Measurements from ENCODE around the gene PIRT.
A peak's percentile ranks its signal among the peaks of the same experiment; 100 is the strongest.

The PIRT gene

GRCh38 chr17:10821054-10821453 lies 16.8 kb downstream of the PIRT start:
- no peak overlapping the region for H3K27ac ChIP-seq (ENCODE audit: low read length)

GRCh38 chr17:10815319-10815718 lies 22.6 kb downstream of the PIRT start:
- Histone ChIP-seq H3K27ac (ENCODE audit: low read length) (no peak overlapping the region), H3K4me3 (ENCODE audit: low read depth in 1 of 2, low read length in 2 of 2) (no peak overlapping the region), H3K36me3 (ENCODE audit: control insufficient read depth in 1 of 2, insufficient read depth in 2 of 2, low read length in 2 of 2) (no peaks in the 10 kb centered on the region), H3K9me3 (ENCODE audit: control insufficient read depth in 1 of 2, low read length in 2 of 2) (no peaks in the 10 kb centered on the region), H3K4me1 (ENCODE audit: control insufficient read depth in 1 of 2, insufficient read depth in 2 of 2, low read length in 2 of 2) (no peaks in the 10 kb centered on the region), H3K27me3 (ENCODE audit: low read depth, low read length) (no peaks in the 10 kb centered on the region)

More at GRCh38 chr17:10821054-10821453, 16.8 kb downstream of the PIRT start:
- no peaks in the 10 kb centered on the region for H3K27me3 ChIP-seq (ENCODE audit: low read depth, low read length)
- no peak overlapping the region for H3K4me3 ChIP-seq (ENCODE audit: low read depth in 1 of 2, low read length in 2 of 2)
- no peaks in the 10 kb centered on the region for H3K9me3 ChIP-seq (ENCODE audit: control insufficient read depth in 1 of 2, low read length in 2 of 2)
- H3K4me1 ChIP-seq (ENCODE audit: control insufficient read depth in 1 of 2, insufficient read depth in 2 of 2, low read length in 2 of 2): no peaks in the 10 kb centered on the region
- H3K36me3 ChIP-seq (ENCODE audit: control insufficient read depth in 1 of 2, insufficient read depth in 2 of 2, low read length in 2 of 2): no peaks in the 10 kb centered on the region

DNA sequence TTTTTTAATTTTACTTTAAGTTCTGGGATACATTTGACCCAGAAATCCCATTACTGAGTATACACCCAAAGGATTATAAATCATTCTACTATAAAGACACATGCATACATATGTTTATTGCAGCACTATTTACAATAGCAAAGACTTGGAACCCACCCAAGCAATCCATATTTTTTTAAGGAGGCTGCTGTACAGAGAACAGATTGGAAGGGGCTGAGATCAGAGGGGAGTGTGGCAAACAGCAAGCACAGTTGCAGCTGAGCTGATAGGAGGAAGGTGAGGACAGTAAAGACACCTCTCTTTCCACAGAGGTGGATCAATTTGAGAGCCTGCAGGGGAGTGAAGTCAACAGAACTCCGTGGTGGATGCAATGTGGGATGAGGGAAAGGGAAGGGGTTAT lies 23.8 kb downstream of the PIRT start:
- no peaks in the 10 kb centered on the region for H3K36me3 ChIP-seq (ENCODE audit: control insufficient read depth in 1 of 2, insufficient read depth in 2 of 2, low read length in 2 of 2)
- H3K27me3 ChIP-seq (ENCODE audit: low read depth, low read length): no peaks in the 10 kb centered on the region
- H3K4me1 ChIP-seq (ENCODE audit: control insufficient read depth in 1 of 2, insufficient read depth in 2 of 2, low read length in 2 of 2): no peaks in the 10 kb centered on the region
- H3K4me3 ChIP-seq (ENCODE audit: low read depth in 1 of 2, low read length in 2 of 2): no peak overlapping the region
- no peaks in the 10 kb centered on the region for H3K9me3 ChIP-seq (ENCODE audit: control insufficient read depth in 1 of 2, low read length in 2 of 2)
- H3K27ac ChIP-seq (ENCODE audit: low read length): no peak overlapping the region

- Histone ChIP-seq H3K36me3 (ENCODE audit: control insufficient read depth in 1 of 2, insufficient read depth in 2 of 2, low read length in 2 of 2) (no peaks in the 10 kb centered on the region), H3K4me3 (ENCODE audit: low read depth in 1 of 2, low read length in 2 of 2) (no peak overlapping the region), H3K4me1 (ENCODE audit: control insufficient read depth in 1 of 2, insufficient read depth in 2 of 2, low read length in 2 of 2) (no peaks in the 10 kb centered on the region), H3K9me3 (ENCODE audit: control insufficient read depth in 1 of 2, low read length in 2 of 2) (no peaks in the 10 kb centered on the region), H3K27ac (ENCODE audit: low read length) (no peak overlapping the region), H3K27me3 (ENCODE audit: low read depth, low read length) (no peaks in the 10 kb centered on the region)
Measured at GRCh38 chr17:10812674-10813073, 25.2 kb downstream of the PIRT start.

DNA sequence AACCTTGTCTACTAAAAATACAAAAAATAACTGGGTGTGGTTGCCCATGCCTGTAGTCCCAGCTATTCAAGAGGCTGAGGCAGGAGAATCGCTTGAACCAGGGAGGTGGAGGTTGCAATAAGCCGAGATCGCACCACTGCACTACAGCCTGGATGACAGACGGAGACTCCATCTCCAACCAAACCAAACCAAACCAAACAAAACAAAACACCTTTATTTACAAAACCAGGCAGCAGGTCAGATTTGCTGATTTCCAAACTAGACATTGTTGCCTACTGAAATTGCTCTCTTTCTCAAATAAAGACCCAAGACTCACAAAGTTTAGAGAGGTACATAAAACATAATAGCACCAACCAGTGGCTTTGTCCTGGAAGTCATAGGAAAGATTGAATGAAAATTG lies 28.3 kb downstream of the PIRT start:
- Histone ChIP-seq H3K4me1 (ENCODE audit: control insufficient read depth in 1 of 2, insufficient read depth in 2 of 2, low read length in 2 of 2) (no peaks in the 10 kb centered on the region), H3K27me3 (ENCODE audit: low read depth, low read length) (no peaks in the 10 kb centered on the region), H3K9me3 (ENCODE audit: control insufficient read depth in 1 of 2, low read length in 2 of 2) (no peaks in the 10 kb centered on the region)

GRCh38 chr17:10807704-10808128 lies 30.2 kb downstream of the PIRT start:
- Histone ChIP-seq H3K36me3 (ENCODE audit: control insufficient read depth in 1 of 2, insufficient read depth in 2 of 2, low read length in 2 of 2) (no peaks in the 10 kb centered on the region), H3K27me3 (ENCODE audit: low read depth, low read length) (no peaks in the 10 kb centered on the region), H3K27ac (ENCODE audit: low read length) (no peak overlapping the region), H3K9me3 (ENCODE audit: control insufficient read depth in 1 of 2, low read length in 2 of 2) (no peaks in the 10 kb centered on the region), H3K4me1 (ENCODE audit: control insufficient read depth in 1 of 2, insufficient read depth in 2 of 2, low read length in 2 of 2) (no peaks in the 10 kb centered on the region), H3K4me3 (ENCODE audit: low read depth in 1 of 2, low read length in 2 of 2) (no peak overlapping the region)

More for the DNA sequence above, 28.3 kb downstream of the PIRT start:
- H3K4me3 ChIP-seq (ENCODE audit: low read depth in 1 of 2, low read length in 2 of 2): no peak overlapping the region
- no peaks in the 10 kb centered on the region for H3K36me3 ChIP-seq (ENCODE audit: control insufficient read depth in 1 of 2, insufficient read depth in 2 of 2, low read length in 2 of 2)
- H3K27ac ChIP-seq (ENCODE audit: low read length): no peak overlapping the region

- H3K36me3 ChIP-seq (ENCODE audit: control insufficient read depth in 1 of 2, insufficient read depth in 2 of 2, low read length in 2 of 2): no peaks in the 10 kb centered on the region
- H3K4me1 ChIP-seq (ENCODE audit: control insufficient read depth in 1 of 2, insufficient read depth in 2 of 2, low read length in 2 of 2): no peaks in the 10 kb centered on the region
- H3K9me3 ChIP-seq (ENCODE audit: control insufficient read depth in 1 of 2, low read length in 2 of 2): no peaks in the 10 kb centered on the region
- H3K4me3 ChIP-seq (ENCODE audit: low read depth in 1 of 2, low read length in 2 of 2): no peak overlapping the region
- H3K27me3 ChIP-seq (ENCODE audit: low read depth, low read length): no peaks in the 10 kb centered on the region
- no peak overlapping the region for H3K27ac ChIP-seq (ENCODE audit: low read length)
Measured at GRCh38 chr17:10806545-10807262, 31.2 kb downstream of the PIRT start.

DNA sequence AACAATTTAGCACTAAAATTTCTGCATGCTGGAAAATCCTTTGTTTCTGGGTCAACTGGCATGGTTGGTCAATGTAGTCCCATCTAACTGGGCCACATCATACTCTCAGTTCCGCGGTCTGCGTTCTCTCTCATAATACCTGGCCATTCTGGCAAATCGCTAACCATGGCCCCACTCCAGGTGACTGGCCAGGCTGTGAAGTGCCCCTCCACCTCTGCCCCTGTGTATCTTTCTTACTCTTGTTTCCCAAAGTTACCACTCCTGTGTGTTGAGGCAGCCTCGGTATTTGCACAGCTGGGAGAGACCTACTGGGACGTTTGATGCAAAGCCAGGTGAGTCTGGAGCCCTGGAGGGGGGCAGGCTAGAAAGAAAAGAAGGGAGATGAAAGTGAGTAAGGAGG lies 32.0 kb downstream of the PIRT start:
- Histone ChIP-seq H3K36me3 (ENCODE audit: control insufficient read depth in 1 of 2, insufficient read depth in 2 of 2, low read length in 2 of 2) (no peaks in the 10 kb centered on the region), H3K9me3 (ENCODE audit: control insufficient read depth in 1 of 2, low read length in 2 of 2) (no peaks in the 10 kb centered on the region), H3K27me3 (ENCODE audit: low read depth, low read length) (no peaks in the 10 kb centered on the region), H3K27ac (ENCODE audit: low read length) (no peak overlapping the region), H3K4me3 (ENCODE audit: low read depth in 1 of 2, low read length in 2 of 2) (no peak overlapping the region), H3K4me1 (ENCODE audit: control insufficient read depth in 1 of 2, insufficient read depth in 2 of 2, low read length in 2 of 2) (no peaks in the 10 kb centered on the region)

DNA sequence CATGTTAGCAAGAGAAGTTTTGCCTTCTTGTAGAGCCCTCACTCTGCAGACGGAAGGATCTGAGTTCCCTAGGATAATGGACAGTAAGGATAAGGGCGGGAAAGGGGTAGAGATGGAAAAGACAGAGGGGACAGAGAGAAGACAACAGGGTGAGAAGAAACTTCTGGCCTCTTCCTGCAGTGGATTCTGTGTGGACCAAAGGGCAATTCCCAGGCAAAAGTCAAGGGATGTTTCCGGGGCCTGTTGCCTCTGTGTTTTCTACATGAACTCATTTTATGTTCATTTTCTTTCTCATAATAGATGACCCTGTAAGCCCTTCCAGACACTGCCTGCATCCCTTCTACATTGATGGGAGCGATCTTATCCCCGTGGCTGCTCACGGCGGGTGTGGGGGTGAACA lies 33.3 kb downstream of the PIRT start:
- Histone ChIP-seq H3K36me3 (ENCODE audit: control insufficient read depth in 1 of 2, insufficient read depth in 2 of 2, low read length in 2 of 2) (no peaks in the 10 kb centered on the region), H3K4me1 (ENCODE audit: control insufficient read depth in 1 of 2, insufficient read depth in 2 of 2, low read length in 2 of 2) (no peaks in the 10 kb centered on the region), H3K4me3 (ENCODE audit: low read depth in 1 of 2, low read length in 2 of 2) (peak overlapping the region in 1 of 2 donors; percentile 35), H3K9me3 (ENCODE audit: control insufficient read depth in 1 of 2, low read length in 2 of 2) (no peaks in the 10 kb centered on the region), H3K27me3 (ENCODE audit: low read depth, low read length) (no peaks in the 10 kb centered on the region), H3K27ac (ENCODE audit: low read length) (peak overlapping the region; percentile 92)

GRCh38 chr17:10803830-10804475 lies 33.9 kb downstream of the PIRT start, which contains the start of gene TMEM238L:
TSS of gene TMEM238L (minus strand) at chr17:10804099. CDS start at chr17:10803963, 136 bp downstream.
- H3K27ac ChIP-seq (ENCODE audit: low read length): peak within 1 kb of the TSS; percentile 92
- no peaks in the 10 kb centered on the region for H3K4me1 ChIP-seq (ENCODE audit: control insufficient read depth in 1 of 2, insufficient read depth in 2 of 2, low read length in 2 of 2)
- H3K4me3 ChIP-seq (ENCODE audit: low read depth in 1 of 2, low read length in 2 of 2): peak within 1 kb of the TSS in 1 of 2 donors; percentile 52
- H3K27me3 ChIP-seq (ENCODE audit: low read depth, low read length): no peaks in the 10 kb centered on the region
- H3K9me3 ChIP-seq (ENCODE audit: control insufficient read depth in 1 of 2, low read length in 2 of 2): no peaks in the 10 kb centered on the region
- no peaks in the 10 kb centered on the region for H3K36me3 ChIP-seq (ENCODE audit: control insufficient read depth in 1 of 2, insufficient read depth in 2 of 2, low read length in 2 of 2)

DNA sequence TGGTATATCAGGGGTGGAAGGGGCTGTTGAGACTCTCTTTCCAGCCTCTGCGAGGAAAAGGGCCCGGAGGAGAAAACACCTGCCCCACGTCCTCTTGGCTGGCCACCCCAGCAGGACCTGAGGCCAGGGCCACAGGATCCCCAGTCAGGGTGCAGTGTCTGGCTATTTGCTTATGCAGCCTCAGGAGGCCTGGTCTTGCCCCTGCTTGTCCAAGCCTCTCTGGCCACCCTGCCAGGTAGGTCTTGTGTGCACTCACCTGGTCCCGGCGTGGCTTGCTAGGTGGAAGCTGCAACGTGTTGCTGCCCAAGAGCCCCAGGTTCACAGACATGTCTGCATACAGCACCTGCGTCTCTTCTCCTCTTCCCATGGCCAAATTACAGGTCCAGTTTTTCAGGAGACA lies 34.5 kb downstream of the PIRT start:
- Histone ChIP-seq H3K27me3 (ENCODE audit: low read depth, low read length) (no peaks in the 10 kb centered on the region), H3K4me3 (ENCODE audit: low read depth in 1 of 2, low read length in 2 of 2) (peak overlapping the region in 1 of 2 donors; percentile 52), H3K27ac (ENCODE audit: low read length) (peak overlapping the region; percentile 92), H3K4me1 (ENCODE audit: control insufficient read depth in 1 of 2, insufficient read depth in 2 of 2, low read length in 2 of 2) (no peaks in the 10 kb centered on the region), H3K9me3 (ENCODE audit: control insufficient read depth in 1 of 2, low read length in 2 of 2) (no peaks in the 10 kb centered on the region), H3K36me3 (ENCODE audit: control insufficient read depth in 1 of 2, insufficient read depth in 2 of 2, low read length in 2 of 2) (no peaks in the 10 kb centered on the region)
